HG03175 (cell line): Measurements from ENCODE around the gene CSNK1A1.
A peak's percentile ranks its signal among the peaks of the same experiment; 100 is the strongest.

Source experiments
- ATAC-seq: cut with Tn5 transposase; IDR thresholded peaks from one replicate; pipeline ENCODE4 v1.9.1; 2021; ENCODE audit warnings: mild to moderate bottlenecking, moderate library complexity; ENCODE audit not compliant: unreplicated experiment

CSNK1A1 gene

GRCh38 chr5:149575131-149575530, 23.9 kb upstream of the CSNK1A1 start:
- ATAC-seq = no peak

GRCh38 chr5:149572576-149573231, 21.5 kb upstream of the CSNK1A1 start:
- no peak for ATAC-seq

GRCh38 chr5:149572170-149572569, 20.9 kb upstream of the CSNK1A1 start:
- ATAC-seq = no peak

- peak; percentile 53 for ATAC-seq
Observed at GRCh38 chr5:149567226-149567625, 16.0 kb upstream of the CSNK1A1 start.

GRCh38 chr5:149564542-149565140, 13.4 kb upstream of the CSNK1A1 start:
- peak; percentile 92 for ATAC-seq

GRCh38 chr5:149563466-149563865, 12.2 kb upstream of the CSNK1A1 start:
- ATAC-seq = no peak

GRCh38 chr5:149561848-149562247, 10.6 kb upstream of the CSNK1A1 start:
- no peak for ATAC-seq

GRCh38 chr5:149559706-149560105, 8.5 kb upstream of the CSNK1A1 start:
- ATAC-seq = no peak

GRCh38 chr5:149552553-149553160, 1.4 kb upstream of the CSNK1A1 start:
- no peak for ATAC-seq

GRCh38 chr5:149552038-149552494, 827 bp upstream of the CSNK1A1 start:
- no peak for ATAC-seq

GRCh38 chr5:149550594-149551226, 529 bp downstream of the CSNK1A1 start:
- peak; percentile 3 for ATAC-seq

- no peak for ATAC-seq
Observed at GRCh38 chr5:149550268-149550583, 1.0 kb downstream of the CSNK1A1 start.

- peak; percentile 31 for ATAC-seq
Observed at GRCh38 chr5:149549461-149550267, 1.6 kb downstream of the CSNK1A1 start.

GRCh38 chr5:149546974-149547373, 4.3 kb downstream of the CSNK1A1 start:
- ATAC-seq = no peak

GRCh38 chr5:149545327-149545726, 5.9 kb downstream of the CSNK1A1 start:
- no peak for ATAC-seq

- no peak for ATAC-seq
Observed at GRCh38 chr5:149544028-149544420, 7.2 kb downstream of the CSNK1A1 start.

GRCh38 chr5:149543361-149544027, 7.7 kb downstream of the CSNK1A1 start:
- ATAC-seq = no peak

- no peak for ATAC-seq
Observed at GRCh38 chr5:149541893-149542292, 9.3 kb downstream of the CSNK1A1 start.

- no peak for ATAC-seq
Observed at GRCh38 chr5:149540089-149540488, 11.2 kb downstream of the CSNK1A1 start.

- ATAC-seq = no peak
Observed at GRCh38 chr5:149537374-149537975, 13.8 kb downstream of the CSNK1A1 start.
